ENCODE data around the gene LYST.
"Not testable (repeated sequence)": the region's sequence is repeated elsewhere in the genome, so short reads cannot be mapped to it uniquely, and the experiment has no call there.

Gene LYST

DNA sequence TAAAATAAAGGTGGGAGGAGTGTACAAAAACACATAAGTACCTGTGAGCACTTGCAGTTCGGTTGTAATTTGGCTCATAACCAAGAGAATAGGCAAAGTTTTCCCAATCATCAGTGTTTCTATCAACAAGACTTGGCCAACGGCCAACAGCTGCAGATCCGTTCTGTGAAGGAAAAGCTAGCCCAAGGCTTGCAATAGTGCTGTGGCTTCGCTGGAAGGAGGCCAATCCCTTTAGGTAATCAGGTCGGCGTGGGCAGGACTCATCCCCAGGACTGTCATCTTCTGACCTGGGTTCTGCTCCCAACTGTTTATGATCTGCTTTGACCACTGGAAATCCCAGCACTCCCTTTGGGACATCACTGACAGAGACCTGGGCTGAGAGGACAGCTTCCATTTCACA lies 107.8 kb downstream of the LYST start:
- DNase-seq (ENCODE audit: low read depth, low spot score) = no peak

DNA sequence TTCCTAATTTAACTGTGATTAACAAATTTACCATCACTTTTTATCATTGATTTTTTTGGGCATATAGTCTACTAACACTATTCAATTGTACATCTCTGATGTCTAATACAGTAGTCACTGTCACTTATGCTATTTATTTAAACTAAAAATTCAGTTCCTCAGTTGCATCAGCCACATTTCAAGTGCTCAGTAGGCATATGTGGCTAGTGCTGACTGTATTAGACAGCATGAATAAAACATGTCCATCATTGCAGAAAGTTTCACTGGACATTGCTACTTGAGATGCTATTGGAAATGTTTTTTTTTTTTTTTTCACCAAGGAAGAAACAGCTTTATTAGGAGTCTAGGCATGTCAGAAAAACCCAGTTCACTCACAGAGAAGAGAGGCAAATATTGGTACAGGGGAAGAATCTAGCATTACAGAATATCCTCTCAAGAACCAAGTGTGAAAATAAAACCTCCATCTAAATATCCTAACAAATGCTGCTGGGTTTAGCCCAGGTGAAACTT lies 109.1 kb downstream of the LYST start:
- no peak for DNase-seq (ENCODE audit: low read depth, low spot score)

DNA sequence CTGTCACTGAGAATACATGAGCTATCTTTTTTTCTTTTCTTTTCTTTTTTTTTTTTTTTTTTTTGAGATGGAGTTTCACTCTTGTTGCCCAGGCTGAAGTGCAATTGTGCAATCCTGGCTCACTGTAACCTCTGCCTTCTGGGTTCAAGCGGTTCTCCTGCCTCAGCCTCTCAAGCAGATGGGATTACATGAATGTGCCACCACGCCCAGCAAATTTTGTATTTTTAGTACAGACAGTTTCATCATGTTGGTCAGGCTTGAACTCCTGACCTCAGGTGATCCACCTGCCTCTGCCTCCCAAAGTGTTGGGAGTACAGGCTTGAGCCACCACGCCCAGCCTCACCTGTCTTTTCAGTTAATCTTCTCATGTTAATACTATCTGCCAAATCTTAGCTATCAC lies 112.5 kb downstream of the LYST start:
- not testable (repeated sequence) for DNase-seq (ENCODE audit: low read depth, low spot score)

DNA sequence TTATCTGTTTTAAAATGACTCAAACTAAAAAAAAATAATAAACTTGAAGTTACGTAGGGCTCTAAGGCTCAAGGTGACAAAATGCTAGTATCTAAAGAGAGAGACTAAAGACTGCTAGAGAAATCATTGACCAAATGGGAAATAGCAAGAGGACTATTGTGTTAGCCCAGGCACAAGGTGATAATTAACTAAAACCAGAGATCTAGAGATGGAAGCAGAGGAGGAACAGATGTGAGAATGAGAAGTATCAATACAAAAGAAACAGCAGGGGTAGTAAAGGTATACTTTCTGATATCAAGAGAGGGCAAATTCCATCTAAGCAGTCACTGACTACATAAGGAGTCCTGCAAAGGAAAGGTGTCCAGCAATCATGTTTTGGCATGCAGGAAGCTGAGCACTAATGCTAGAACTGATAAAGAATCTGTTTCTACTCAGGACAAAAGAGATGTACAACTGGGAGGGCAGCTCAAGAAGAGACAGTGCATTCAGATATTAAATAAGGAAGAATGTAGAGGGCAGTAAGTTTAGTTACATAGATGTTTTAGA lies 116.9 kb downstream of the LYST start:
- DNase-seq (ENCODE audit: low read depth, low spot score) = no peak

DNA sequence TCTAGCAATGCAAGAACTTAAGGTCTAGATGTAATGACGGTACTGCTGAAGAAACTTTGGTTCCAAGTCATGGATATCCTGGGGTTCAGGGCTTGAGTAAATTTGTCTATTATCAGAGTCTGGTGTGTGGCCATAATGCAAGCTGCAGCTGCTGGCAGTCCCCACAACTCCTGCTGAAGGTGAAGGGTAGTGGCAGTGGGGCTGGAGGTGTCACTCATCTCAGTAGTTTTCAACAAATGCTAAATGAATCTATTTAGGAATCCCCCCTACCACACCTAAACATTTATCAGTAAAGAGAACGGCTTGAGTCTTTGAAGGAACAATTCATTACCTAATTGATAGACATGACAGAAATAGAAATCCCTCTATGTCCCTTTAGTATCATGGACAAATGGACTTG lies 118.0 kb downstream of the LYST start:
- no peak for DNase-seq (ENCODE audit: low read depth, low spot score)

DNA sequence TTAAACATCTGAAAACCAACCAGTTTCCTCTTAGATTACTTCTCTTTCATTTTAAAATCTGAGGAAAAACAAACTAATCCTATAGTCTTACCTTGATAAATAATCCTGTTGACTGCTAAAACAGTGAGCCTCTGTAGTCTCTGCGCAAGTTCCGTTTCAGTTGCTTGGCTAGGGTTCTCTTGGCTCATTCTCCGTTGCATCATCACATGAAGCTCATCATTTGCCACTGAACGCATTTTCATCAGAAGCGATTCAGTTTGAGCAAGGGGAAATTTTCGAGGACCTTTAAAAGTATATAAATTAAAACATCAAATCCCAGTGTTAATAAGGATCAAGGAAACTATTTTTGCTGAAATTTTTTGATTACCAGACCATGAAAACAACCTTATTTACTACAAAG lies 120.5 kb downstream of the LYST start:
- DNase-seq (ENCODE audit: low read depth, low spot score) = no peak

DNA sequence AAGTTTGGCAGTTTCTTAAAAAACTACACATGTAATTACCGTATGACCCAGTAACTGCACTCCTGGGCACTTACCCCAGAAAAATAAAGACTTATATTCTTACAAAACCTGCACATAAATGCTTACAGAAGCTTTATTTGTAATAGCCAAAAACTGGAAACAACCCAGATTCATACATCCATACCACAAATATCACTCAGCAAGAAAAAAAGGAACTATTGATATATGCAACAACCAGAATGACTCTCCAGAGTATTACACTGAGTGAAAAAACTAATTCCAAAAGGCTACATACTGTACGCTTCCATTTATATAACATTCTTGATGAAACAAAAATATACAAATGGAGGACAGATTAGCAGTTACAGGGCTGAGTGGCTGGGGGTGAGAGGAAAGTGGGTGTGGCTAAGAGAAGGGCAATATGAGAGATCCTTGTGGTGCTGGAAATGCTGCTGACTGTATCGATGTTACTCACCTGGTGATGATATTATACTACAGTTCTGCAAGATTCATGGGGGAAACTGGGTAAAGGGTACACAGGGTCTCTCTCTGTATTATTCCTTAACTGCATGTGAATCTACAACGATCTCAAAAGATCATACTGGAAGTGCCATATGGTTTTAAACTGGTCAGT lies 121.1 kb downstream of the LYST start:
- DNase-seq (ENCODE audit: low read depth, low spot score) = no peak

DNA sequence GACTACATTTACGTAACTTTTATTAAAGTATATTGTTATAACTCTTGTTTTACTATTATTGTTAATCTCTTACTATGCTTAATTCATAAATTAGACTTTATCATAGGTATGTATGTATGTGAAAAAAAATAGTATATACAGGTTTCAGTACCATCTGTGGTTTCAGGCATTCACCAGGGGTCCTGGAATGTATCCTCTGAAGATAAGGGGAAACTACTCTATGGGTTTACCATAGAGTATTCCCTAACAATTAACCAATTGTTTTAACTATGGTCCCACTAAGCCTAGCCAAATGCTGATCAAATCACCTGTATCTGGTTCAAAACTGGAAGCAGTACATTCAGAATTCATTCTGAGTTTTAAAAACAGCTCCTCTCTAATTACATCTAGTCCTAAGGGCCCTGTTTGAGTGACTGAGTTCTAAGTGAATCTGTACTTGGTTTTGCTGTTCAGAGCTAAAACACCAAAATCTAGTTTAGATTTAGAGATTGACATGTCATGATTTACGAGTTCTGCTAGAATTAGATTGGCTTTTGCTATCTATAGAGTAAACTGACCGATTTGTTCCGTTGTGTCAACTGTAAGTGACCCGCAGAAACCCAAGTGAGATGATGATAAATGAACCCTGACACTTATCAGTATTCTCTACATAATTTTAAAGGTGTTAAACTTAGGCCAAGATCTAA lies 123.6 kb downstream of the LYST start:
- DNase-seq (ENCODE audit: low read depth, low spot score) = no peak

DNA sequence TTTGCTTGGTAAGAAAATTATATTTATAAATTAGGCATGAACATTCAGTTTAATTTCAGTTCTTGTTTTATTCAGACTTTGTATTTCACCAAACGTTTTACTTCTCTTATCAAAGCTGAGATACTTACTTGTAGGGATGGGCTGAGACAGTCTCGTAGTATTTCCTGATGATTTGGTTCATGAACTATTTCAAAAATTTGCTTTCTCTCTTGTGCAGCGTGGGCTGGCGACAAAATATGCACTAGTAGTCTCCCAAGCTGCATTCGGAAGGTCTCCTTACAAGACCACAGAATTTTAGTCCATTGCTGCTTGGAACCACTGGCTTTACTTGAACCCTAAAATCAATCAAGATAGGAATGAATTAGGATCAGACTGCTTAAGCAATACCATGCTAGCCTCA lies 125.4 kb downstream of the LYST start:
- no peak for DNase-seq (ENCODE audit: low read depth, low spot score)

DNA sequence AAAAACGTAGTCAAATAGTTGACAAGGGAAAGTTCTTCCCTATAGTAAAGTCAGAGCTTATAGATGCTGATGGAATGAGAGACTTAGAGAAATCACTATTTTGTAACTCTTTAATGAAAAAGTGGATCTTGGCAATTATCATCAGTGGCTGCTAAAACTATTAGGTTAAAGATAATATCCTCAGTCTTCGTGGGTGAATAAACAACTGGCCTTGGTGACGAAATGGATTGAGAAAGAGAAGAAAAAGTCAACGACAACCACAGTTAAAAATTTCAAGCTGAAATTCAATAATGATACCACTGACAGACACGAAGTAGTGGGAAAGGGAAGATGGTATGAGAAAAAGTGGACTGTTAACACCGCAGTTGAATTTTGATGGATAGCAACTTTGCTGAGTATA lies 127.1 kb downstream of the LYST start:
- no peak for DNase-seq (ENCODE audit: low read depth, low spot score)

DNA sequence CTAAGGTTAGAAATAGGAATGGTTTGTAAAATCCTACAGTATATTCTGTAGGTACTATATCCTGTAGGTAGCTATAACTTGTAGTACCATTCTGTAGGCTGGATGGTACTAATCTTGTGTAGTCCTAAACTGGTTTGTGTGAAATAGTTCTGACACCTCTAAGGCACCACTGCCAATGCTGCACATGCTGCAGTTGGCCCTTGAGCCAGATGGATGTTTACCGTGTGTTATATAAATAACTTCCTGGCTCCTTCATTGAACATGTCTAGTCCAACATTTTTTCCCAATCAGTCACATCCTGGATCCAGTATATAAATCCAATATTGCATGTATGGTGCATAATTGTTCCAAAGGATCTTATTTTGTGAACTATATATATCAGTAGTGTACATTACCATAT lies 127.6 kb downstream of the LYST start:
- no peak for DNase-seq (ENCODE audit: low read depth, low spot score)

DNA sequence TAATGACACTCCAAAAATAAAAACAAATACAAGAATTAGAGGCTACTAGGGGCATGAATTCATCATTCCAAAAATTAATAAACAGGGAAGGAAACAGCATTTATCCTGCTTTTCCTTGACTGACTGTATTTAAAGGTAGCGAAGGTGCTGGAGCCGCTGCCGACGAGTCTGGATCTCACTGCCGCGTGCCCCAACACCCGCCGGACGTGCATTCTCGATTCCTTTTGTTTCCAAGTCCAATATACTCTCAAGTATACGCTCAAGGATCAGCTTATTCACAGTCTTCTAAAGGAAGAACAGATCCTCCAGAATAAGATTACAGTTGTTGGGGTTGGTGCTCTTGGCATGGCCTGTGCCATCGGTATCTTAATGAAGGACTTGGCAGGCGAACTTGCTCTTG lies 129.0 kb downstream of the LYST start:
- no peak for DNase-seq (ENCODE audit: low read depth, low spot score)

DNA sequence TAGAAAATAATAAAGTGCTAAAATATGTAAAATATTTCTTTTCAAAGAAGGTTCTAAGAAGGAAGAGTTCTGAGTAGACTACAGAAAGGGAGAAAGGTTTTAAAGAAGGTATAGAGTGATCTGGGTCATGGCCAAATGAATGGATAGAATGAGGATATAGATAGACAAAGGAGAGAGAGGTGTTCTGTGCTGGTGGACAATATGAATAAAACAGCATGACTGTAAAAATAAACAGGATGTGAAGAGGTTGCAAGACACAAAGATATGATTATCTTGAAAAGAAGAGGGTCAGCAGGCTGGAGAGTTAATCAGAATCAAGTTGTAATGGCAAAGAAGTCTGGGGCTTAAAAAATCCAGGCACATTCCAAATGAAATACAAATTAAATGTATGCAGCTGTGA lies 130.4 kb downstream of the LYST start:
- no peak for DNase-seq (ENCODE audit: low read depth, low spot score)

DNA sequence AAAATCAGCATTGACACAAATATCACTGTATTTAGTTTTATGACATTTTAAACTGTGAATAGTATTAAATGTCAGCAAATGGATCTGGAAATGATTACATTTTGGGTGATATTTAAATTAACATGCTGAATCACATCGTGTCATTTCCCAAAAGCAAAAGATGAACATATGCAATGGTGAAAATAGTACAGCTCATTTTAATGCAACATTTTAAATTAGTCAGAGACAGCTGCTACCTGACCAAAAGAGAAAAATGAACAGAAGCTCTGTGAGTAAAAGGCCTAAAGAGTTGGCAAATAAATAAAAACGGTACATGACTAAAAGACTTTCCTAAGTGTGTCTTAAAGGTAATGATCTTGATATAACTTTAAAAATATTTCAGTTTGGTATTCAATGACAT lies 131.1 kb downstream of the LYST start:
- no peak for DNase-seq (ENCODE audit: low read depth, low spot score)

DNA sequence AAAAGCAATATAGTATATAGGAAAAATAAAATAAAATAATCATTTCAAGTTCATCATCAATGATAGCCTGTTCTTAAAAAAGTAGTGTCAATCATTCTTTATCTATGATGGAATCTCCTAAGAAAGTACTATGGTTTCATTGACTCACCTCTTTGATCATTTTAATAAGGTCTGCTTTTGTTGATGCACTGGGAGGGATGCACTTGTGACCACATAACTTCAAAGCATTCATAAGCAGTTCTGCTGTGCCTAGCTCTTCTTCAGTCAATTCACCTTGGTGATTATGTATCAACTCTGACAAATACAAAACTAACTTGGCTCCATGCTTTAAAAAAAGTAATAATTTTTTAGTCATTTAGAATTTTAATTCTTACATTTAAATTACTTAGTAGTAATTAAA lies 132.4 kb downstream of the LYST start:
- no peak for DNase-seq (ENCODE audit: low read depth, low spot score)

DNA sequence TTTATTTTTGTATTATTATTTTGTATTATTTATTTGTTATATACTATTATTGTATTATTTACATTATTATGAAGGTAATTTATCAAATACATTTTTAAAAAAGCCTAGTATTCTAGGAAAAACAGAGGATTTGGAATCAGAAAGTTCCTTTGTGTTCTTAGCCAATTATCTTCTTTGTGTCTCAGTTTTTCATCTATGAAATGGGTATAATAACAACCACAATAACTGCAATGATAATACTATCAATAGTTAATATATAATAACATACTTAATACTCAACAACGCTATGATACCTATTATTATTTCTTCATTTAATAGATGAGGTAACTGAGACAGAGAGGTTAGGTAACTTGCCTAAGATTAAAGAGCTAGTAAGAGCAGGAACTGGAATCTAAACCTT lies 136.7 kb downstream of the LYST start:
- DNase-seq (ENCODE audit: low read depth, low spot score) = no peak

DNA sequence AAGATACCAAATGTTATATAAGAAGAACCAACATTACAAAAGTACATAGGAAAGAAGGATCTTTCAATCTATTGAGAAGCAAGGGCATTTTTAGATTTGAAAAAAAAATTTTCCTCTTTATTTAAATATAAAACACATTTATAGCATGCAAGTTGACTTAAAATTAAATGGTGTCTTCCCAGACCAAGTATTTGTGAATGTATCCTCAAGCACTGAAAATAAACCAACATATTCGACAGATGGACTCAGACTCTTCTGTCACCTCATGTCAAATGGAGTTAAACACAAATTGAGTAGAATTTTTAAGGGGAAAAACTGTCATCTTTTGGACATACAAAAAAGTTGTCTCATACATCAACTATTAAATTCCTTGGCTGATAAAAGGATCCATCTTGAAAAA lies 140.1 kb downstream of the LYST start:
- no peak for DNase-seq (ENCODE audit: low read depth, low spot score)

DNA sequence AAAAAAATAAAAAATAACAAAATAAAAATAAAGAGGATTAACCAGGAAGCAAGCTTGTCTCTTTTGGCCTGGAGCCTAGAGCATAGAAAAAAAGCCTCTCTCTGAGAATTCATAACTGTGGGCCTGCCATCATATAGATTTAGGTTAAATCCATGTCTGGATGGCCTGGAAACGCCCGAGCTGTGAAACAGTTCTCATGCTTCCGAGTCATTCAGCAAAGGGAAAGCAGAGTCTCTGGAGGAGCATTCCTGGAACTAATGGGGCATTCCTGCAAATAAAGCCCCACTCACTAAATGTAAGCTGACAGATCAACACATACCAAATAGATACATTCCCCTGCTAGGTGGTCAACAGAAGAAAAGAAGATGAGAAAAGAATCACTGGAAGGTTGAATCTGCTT lies 141.3 kb downstream of the LYST start:
- no peak for DNase-seq (ENCODE audit: low read depth, low spot score)

DNA sequence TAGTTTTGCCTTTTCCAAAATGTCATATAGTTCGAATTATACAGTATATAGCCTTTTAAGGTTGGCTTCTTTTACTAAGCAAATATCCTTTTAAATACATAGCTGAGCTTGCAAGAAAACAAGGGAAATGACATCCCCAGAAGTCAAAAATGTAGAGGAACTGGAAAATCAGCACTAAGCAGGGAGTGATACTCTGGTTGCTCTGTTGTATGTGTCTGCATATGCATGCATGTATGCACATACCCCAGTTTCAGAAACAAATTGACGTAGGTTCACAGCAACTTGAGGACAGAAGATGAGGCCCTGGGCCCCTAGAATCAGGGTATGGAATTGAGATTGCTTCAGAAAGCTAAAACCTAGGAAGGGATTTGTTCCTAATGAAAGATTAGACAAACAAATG lies 142.0 kb downstream of the LYST start:
- DNase-seq (ENCODE audit: low read depth, low spot score) = no peak

DNA sequence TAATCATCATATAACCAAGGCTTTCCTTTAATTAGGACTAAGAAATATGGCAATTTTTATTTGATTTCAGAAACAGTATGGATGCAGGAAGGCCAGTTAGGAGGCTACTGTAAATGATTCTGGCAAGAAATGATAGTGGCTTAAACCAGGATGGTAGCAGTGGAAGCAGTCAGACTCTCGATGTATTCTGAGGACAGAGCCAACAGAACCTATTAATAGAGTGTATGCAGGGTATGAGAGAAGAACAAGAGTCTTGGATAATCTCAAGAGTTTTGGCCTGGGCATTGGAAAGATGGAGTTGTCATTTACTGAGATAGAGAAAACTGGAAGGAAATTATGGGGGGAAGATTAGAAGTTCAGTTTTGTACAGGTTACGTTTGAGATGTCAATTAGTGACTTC lies 143.8 kb downstream of the LYST start:
- no peak for DNase-seq (ENCODE audit: low read depth, low spot score)

DNA sequence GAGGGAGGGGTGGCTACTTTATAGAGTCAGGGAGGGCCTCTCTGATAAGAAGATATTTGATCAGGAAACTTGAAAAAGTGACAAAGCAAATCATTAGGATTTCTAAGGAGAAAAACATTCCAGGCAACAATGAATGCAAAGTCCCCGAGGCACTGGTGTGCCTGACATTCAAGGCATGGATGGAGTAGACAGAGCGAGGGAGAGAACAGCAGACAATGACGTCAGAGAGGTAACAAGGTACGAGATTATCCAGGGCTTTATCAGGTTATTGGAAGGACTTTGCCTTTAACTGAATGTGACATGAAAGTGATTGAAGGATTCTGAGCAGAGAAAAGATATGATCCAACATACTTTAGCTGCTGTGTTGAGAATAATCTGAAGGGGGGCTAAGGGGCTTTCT lies 144.7 kb downstream of the LYST start:
- no peak for DNase-seq (ENCODE audit: low read depth, low spot score)

DNA sequence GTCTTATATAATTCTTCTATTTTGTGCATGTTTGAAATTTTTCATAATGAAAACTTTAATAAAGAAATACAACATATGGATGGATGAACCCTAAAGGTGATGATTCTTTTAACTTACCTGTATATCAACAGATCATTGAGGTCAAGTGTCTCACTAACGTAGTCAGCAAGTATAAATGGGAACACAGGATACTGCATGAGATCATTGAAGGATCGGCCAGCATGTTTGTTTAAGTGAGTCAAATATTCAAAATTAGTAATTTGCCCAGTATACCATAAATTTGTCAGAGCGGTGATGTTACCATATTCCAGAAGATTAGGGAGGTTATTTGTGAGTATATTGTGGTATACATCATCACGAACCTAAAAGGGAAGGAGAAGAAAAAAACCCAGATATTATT lies 146.2 kb downstream of the LYST start:
- no peak for DNase-seq (ENCODE audit: low read depth, low spot score)

DNA sequence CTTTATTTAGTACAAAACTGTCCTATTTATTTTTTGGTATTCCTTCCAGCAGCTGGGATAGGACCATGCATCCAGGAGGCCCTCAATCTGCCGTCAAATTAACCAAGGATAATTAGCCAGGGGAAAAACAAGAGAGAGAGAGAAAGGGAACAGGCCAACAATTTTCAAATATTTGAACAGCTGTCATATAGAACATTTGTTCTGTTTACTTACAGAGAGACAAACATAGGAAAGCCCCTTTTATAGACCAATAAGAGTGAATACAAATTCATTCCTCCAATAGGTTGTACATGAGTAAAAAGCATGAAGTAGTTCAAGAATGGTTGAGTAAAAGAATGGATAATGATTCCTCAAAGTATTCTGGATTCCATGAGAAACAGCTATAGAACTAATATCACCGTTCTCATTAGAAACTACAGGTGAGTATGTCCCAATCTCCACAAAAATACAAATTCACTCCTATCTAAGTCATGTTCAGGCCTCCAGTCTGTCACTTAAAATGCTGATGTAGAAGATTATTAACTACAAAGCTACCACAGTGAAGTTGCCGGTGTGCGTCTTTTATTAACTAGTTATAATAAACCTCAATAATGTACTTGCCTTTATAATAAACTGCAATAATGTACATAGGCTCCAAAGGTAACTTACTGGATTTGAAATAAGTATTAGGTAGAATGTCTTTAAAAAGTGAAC lies 152.4 kb downstream of the LYST start:
- no peak for DNase-seq (ENCODE audit: low read depth, low spot score)
